Activated CD8-positive, alpha-beta memory T cell treated with anti-CD3 and anti-CD28 coated beads for 24 hours (primary cell): Measurements from ENCODE around the gene WDR46.

Experiments used
- DNase-seq: peaks from one replicate; pipeline ENCODE4 v3.0.0-alpha.2; 2020

Gene WDR46, protein sequence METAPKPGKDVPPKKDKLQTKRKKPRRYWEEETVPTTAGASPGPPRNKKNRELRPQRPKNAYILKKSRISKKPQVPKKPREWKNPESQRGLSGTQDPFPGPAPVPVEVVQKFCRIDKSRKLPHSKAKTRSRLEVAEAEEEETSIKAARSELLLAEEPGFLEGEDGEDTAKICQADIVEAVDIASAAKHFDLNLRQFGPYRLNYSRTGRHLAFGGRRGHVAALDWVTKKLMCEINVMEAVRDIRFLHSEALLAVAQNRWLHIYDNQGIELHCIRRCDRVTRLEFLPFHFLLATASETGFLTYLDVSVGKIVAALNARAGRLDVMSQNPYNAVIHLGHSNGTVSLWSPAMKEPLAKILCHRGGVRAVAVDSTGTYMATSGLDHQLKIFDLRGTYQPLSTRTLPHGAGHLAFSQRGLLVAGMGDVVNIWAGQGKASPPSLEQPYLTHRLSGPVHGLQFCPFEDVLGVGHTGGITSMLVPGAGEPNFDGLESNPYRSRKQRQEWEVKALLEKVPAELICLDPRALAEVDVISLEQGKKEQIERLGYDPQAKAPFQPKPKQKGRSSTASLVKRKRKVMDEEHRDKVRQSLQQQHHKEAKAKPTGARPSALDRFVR

GRCh38 chr6:33288921-33289783, at the start of gene WDR46, which contains the start of gene PFDN6:
Gene WDR46 (minus strand): TSS chr6:33289239. CDS start chr6:33289170, 69 bp downstream.
Gene PFDN6 (plus strand): TSS chr6:33289601. CDS start chr6:33289857, 256 bp downstream.
- DNase-seq = peak; percentile 90

DNA sequence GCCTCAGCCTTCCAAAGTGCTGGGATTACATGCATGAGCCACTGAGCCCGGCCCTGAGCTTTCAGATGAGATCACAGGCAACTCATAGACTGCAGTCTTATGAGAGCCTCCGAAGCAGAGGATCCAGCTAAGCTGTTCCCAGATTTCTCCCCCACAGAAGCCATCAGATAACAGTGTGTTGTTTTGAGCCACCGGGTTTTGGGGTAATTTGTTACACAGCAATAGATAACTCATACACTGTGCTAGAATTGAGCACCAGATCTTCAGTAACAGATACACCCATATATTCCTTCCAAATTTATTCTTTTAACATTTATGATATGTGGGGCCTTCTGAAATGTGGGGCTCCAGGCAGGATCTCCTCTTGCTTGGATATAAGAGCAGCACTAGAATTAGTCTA, 47.5 kb upstream of the WDR46 start:
- no peak for DNase-seq

- no peak for DNase-seq
These were observed 46.9 kb upstream of the WDR46 start for GRCh38 chr6:33335916-33336315.

DNA sequence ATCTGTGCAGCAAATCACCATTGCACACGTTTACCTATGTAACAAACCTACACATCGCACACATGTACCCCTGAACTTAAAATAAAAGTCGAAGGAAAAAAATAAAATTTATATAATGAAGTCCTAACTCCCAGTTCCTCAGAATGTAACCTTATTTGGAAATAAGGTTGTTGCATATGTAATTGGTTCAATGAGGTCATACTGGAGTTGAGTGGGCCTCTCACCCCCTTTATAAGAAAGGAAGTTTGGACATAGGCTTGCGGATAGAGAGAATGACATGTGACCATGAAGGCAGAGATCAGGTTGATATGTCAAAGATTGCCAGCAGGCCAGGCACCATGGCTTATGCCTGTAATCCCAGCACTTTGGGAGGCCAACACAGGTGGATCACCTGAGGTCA, 44.6 kb upstream of the WDR46 start:
- DNase-seq = no peak

- DNase-seq = no peak
These were observed 41.7 kb upstream of the WDR46 start for GRCh38 chr6:33330736-33331135.

DNA sequence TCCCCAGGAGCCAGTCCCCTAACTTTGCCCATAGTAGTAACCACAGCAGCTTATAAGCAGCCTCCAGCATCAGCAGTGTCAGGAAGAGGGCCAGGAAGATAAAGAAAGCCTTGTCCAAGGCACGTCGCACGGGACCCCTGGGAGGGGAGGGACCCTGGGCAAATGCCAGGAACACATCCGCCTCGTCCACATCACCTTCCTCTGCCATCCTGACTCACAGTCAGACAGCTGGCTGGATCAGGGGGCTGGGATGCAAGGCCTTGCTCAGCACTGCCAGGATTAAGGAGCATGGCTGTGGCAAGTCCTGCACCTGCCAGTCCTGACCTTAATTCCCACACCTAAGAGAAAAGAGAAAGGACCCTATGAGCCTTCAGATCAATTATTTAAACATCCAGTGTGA, 40.0 kb upstream of the WDR46 start:
- no peak for DNase-seq

DNA sequence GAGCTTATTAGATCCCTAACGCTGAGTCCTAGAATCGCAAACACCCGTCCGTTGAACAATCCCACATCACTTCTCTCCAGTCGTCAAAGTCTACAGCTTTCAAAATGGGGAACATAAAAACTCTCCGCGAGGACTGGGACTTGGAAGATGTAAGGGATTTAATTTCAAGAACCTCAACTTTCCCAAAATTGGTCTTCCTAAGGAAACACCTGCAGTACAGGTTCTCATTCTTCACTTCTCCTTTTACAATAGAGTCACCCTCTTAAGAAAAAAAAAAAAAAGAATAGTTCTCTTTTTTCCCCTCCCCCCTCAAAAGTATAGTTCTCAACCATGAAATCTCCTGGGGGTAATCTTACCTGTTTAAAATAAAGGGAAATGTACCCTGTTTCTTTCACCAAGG, 35.1 kb upstream of the WDR46 start:
- no peak for DNase-seq

GRCh38 chr6:33323623-33323948, 34.5 kb upstream of the WDR46 start:
- no peak for DNase-seq

- DNase-seq = no peak
These were observed 32.2 kb upstream of the WDR46 start for GRCh38 chr6:33321227-33321626.

DNA sequence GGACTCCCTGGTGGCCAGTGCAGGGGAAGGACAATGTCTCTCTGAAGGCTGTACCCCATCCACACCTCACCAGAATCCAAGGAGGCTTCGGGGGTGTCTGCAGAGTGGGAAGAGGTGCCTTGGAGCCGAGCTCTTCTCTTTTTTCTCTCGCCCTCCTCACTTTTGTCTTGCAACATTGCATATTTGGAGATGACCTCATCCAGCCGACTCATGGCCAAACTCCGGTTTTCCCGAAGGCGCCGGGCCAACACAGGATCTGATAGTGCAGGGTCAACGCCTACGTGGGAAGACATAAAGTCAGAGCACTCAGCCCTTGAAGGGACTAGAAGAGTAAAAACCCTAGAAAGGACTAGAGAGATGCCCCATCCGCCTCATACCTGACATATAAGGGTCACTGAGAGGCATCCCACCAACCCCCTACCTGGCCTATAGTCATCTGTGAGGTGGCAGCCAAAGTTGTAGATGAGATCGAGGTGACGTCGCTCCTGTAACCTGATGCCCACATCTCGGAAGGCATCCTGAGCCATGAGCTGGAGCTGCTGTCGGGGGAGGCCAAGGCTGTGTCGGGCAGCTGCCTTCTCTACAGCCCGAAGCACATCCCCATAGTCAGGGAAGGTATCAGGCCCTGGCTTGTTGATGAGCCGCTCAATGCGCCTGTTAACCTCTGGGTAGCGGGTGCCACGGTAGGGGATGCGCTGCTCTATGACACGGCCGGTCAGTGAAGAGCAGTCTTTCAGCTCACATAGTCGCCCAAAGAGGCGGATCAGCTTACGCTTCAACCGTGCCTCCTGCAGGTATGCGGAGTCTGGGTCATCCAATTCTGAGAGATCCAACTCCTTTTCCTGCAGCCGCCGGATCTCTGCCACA, 31.5 kb upstream of the WDR46 start:
- no peak for DNase-seq

GRCh38 chr6:33319939-33320314, 30.9 kb upstream of the WDR46 start:
- DNase-seq = no peak

DNA sequence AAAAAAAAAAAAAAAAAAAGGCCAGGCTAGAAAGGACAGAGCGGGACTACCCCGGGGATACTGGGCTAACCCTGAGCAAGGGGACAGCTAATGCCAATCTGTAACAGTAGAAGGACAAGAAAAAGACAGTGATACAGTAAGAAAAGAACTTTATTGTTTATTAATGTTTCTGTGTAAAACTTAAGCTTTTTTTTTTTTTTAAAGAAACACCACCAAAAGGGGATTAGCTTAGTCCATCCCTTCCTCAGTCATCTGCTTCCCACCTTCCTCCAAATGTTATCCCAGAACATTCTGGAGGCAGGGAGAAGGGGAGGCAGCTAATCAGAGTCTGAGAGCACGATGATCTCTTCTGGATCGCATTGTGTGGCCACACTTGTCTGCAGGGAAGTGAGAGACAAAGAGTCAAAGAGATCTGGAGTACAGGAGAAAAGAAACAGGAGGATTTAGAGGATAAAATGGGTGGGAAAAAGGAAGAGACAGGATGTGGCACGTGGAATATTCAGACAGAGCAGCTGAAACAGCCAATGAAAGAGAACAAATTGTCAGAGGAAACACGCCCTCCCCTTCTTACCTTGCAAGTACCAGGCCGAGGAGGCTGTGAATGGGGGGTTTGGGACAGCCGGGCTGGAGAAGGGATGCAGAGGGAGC, 29.5 kb upstream of the WDR46 start:
- DNase-seq = no peak

DNA sequence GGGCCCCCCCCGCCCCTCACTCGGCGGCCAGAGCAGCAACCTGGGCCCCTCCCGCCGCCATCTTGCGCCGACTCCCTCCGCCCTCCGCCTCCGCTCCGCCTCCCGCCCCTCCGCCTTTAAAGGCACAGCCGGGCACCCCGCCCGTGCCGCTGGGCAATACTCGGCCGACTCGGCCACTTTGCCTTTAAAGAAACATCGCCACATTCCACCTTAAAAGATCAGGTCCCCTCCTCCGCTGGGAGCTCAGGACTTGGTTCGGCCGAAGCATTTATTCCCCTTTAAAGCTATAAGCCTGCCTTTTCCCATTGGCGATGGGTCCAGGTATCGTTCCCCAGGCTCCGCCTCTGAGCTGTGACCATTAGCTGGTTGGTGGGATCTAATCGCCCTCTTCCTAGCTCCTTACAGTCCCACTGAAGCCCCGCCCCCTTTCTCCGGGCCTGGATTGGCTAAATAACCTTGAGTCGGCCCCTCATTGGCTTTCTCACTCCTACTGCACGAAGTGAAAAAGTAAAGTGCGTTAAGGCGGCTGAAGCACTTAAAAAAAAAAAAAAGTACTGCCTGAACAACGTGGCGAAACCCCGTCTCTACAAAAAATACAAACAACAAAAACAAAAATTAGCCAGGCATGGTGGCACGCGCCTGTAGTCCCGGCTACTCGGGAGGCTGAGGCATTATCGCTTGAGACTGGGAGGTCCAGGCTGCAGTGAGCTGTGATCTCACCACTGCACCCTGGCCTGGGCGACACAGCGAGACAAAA, 28.8 kb upstream of the WDR46 start, which contains the start of gene ZBTB22:
Gene ZBTB22 (minus strand): TSS at position 76 of the 757 bp plus-strand sequence. CDS start 828 bp downstream, outside the sequence.
- peak; percentile 97 for DNase-seq

DNA sequence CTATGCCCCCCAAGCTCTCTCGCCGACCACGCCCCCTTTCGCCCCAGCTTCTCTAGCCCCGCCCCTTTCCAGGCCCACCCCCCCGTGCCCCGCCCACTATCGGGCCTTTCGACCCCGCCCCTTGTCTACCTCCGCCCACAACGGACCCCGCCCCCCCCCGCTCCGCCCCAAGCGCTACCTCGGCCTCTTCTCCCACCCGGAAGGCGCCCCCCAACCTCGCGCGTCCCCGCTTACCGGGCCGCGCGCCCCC, 28.3 kb upstream of the WDR46 start:
- no peak for DNase-seq

DNA sequence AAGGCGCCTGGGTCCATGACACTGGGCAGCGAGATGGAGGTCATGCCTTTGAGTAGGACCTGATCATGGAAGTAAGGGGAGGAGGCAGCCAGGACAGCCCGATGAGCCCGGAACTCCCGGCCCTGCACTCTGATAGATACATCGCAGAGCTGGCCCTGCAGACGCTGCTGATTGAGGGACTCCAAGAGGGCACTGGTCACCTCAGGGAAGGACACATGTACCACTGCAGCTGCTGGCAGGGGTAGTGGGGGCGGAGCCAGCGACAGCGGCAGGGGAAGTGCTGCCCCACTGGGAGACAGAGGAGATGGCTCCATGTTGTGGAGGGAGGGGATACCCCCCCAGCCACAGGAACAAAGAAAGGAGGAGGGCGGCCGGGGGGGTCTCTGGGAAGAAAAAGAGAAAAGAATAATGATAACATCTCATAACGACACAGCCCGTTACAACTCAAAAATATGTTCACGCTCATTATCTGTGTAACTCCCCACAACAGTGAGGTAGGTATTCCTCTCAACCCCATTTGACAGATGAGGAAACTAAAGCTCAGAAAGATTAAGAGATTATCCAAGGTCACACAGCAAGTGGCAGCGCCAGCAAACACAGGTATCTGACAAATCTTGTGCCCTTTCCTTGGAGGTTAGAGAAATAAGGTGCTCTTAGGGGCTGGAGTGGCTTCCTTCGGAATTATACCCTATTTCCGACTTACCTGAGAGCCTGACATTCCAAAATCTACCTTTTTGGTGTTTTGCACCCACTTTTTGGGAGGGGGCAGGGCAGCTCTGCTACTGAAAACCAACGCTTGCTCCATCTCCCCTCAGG, 27.8 kb upstream of the WDR46 start:
- no peak for DNase-seq

GRCh38 chr6:33315793-33316602, 27.0 kb upstream of the WDR46 start:
- no peak for DNase-seq

DNA sequence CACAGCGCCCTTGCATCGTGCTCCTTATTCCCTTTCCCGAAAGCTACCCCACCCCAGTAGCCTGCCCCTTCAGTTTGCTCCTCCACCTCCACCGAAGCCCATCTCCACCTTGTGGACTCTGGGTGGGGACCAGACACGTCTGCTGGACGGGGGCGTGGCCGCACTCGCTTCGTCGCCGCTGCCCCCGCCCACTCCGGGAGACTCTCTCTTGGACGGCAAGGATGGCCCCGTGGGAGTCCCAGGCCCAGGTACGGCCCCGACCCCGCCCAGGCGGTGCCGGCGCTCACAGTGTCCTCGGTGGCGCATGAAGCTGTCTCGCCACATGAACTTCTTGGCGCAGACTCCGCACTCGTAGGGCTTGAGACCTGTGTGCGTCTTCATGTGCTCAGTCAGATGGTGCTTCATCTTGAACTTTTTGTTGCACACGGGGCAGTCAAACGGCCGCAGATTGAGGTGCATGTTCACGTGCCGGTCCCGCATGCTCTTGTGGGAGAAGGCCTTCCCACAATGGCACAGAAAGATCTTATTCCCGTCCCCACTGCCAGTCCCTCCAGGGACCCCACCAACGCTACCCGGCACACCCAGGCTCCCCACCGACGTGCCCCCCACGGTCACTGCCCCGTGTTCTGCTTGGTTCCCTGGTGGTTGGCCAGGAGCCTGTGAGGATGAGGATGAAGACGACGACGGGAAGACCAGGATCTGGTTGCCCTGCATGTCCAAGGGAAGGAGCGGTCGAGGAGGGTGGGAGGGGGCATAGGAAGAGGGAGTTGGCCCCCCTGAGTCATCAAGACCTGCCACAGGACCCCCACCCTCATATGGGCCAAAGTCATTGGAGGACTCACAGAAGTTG, 26.1 kb upstream of the WDR46 start:
- DNase-seq = no peak

DNA sequence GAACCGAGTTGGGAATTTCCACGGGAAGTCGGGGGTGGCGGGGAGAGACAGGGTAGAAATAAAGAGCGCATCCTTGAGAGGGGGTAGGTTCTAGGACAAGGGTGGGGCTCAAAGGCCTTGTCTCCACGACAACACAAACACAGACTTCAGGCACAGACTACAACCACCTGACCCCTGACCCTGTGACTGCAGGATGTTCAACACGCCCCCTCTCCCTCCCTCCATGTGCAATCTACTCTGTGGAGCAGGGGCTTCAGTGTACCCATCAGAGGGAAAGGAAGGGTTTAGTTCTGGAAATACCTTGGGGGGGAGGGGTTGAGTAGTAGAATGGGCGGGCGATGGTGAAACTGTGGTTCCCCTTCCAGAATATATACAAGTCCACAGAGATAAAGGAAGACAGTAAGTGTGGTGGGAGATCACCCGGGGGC, 25.5 kb upstream of the WDR46 start:
- DNase-seq = peak; percentile 82
